22Rv1 (cell line): ENCODE measurements around the gene GLI2.

Experiments used
- H3K27ac ChIP-seq: fragments of 450-650 bp; 2 replicates; pipeline ENCODE4 v1.5.1; 2017
- ZFX ChIP-seq: fragments of 450-650 bp; IDR thresholded peaks from 2 replicates; pipeline ENCODE4 v1.6.1; 2017; ENCODE audit warnings: antibody characterized with exemption, borderline replicate concordance
- TF ChIP-seq, protein P1 (sequence below): fragments of 450-650 bp; IDR thresholded peaks from 2 replicates; pipeline ENCODE4 v1.5.1; 2017; ENCODE audit warnings: mild to moderate bottlenecking

GLI2 gene

DNA sequence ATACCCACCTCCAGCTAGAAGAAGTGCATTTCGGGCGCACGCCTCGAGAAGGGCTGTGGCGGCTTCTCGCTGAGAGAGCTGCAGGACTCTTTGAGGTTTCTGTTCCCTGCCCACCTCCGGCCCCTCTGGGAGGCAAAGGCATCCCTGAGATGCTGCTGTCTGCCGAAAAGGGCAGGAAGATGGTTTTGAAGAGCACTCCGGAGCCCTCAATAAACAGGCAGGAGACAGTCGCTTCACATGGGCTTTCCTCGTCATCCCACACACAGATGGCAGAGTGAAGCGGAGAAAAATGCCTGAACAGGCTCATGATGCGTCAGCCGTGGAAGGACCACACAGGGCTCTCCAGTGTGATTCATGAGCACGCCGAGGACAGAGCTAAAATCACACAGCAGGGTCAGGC is 25.4 kb upstream of the GLI2 start:
- TF ChIP-seq, protein P1, sequence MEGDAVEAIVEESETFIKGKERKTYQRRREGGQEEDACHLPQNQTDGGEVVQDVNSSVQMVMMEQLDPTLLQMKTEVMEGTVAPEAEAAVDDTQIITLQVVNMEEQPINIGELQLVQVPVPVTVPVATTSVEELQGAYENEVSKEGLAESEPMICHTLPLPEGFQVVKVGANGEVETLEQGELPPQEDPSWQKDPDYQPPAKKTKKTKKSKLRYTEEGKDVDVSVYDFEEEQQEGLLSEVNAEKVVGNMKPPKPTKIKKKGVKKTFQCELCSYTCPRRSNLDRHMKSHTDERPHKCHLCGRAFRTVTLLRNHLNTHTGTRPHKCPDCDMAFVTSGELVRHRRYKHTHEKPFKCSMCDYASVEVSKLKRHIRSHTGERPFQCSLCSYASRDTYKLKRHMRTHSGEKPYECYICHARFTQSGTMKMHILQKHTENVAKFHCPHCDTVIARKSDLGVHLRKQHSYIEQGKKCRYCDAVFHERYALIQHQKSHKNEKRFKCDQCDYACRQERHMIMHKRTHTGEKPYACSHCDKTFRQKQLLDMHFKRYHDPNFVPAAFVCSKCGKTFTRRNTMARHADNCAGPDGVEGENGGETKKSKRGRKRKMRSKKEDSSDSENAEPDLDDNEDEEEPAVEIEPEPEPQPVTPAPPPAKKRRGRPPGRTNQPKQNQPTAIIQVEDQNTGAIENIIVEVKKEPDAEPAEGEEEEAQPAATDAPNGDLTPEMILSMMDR: no peak
- TF ChIP-seq ZFX: no peak
- H3K27ac ChIP-seq: no peak overlapping the region

DNA sequence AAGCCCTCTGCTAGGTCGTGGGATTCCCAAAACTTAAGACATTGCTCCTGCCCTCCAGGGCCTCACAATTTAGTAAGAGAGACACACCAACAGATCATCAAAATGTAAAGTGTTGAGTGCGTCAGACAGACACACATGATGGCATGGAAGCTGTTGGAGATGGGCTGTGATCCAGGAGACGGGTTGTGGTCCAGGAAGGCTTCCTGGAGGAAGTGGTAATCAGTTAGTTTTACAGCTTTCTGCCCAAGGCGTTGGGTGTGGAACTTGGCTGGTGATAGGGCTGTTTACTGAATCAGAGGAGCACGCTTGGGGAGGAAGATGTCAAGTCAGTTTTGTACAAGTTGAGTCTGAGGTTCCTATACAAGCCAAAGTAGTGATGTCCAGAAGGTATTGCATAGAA is 24.0 kb upstream of the GLI2 start:
- TF ChIP-seq, protein P1: no peak
- TF ChIP-seq ZFX: no peak
- H3K27ac ChIP-seq: no peak overlapping the region

DNA sequence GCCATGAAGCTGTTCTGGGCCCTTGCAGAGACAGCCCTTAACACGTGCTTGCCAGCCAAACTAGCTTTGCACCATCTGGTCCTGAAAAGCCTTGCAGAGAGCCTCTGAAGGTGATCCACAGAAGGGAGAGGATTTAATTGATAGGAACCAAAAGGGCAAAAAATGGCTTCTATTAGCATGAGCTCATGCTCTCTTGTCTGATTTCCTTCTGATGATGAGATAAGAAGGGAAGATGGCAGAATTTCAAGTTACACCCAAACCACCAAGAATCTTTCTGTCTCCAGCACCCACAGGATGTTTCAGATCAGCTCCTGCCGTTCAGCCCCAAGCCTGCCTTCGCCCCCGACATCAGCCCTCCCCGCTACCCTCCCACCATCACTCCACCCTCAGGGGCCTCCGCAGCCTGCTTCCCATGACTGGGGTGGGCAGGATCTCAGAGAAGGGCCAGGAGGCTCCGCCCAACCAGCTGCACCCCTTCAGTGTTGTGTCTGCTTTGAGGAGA is 23.4 kb upstream of the GLI2 start:
- TF ChIP-seq ZFX: no peak
- TF ChIP-seq, protein P1: no peak
- no peak overlapping the region for H3K27ac ChIP-seq

DNA sequence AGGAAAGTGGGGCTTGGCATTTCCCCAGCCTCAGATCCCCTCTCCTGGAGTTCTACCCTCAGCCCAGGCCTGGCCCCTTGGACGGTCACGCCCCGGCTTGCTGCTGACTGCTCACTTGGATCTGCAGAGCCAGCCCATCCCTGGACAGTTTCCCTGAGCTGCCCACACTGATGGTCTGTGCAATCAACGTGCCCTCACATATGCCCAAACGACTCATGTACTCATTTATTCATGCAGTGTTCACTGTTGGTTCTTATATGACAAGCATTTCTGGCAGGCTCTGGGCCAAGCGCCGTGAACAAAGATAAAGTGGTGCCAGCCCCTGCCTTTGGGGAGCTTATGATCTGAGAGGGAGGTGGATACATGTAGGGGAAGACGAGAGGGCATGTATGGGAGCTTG is 20.3 kb upstream of the GLI2 start:
- TF ChIP-seq ZFX: no peak
- TF ChIP-seq, protein P1: no peak
- H3K27ac ChIP-seq: no peak overlapping the region

DNA sequence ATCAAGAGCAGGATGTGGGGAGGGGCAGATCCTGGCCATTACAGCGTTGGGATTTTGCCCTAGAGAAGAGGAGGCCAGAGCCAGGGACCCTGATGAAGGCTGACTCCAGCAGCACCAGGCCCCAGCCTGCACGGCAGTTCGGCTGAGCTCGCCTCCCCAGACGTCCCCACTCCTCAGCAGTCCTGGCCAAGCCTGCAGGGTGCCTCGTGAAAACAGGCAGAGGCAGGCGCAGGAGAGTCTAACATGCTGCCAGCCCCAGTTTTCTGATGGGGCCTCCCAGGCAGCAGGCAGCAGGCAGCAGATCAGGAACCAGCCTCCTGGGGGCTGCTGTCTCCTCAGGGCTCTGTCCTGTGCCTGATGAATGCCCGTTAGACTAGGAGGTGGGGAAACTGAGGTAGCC is 19.7 kb upstream of the GLI2 start:
- H3K27ac ChIP-seq: no peak overlapping the region
- no peak for TF ChIP-seq ZFX
- TF ChIP-seq, protein P1: no peak

DNA sequence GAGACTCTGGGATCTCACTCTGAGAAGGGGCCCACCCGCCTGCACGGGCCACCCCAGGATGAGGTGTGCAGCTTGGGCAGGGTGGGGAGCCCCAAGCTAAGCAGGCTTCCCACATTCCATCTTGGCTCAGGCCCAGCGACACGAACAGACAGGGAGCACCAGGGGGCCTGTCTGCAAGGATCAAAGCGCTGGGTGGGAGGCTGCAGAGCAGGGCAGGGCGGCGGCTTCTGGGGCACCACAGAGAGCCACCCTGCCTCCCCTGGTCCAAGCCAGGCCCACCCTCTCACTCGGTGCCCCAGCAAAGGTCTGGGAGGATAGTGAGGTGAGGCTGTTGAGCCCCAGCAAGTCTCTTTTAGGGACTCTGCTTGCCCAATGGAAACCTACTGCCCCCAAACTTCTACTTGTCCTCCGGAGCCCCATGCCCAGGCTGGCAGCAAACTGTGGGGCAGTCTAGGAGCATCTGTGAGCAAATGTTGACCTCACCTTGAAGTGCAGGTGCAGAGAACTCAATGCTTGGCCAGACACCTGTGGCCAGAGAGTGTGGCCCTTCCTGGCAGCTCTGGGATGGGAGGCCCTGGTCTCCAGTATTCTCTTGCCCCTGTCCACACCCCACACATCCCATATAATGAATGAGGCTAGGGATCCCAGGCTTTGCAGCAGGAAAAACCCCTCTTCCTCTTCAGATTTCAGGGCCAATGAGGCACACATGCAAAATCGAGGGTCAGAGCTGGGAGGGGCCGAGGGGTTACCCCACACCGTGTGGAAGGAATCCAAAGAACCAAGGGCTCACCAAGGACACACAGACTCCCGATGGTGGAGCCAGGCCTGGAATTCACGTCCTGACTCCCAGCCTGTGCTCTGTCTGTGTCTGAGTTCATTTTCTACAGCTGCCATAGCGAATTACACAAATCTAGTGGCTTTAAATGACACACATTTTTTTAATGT is 18.8 kb upstream of the GLI2 start:
- no peak for TF ChIP-seq ZFX
- TF ChIP-seq, protein P1: no peak
- H3K27ac ChIP-seq: no peak overlapping the region

DNA sequence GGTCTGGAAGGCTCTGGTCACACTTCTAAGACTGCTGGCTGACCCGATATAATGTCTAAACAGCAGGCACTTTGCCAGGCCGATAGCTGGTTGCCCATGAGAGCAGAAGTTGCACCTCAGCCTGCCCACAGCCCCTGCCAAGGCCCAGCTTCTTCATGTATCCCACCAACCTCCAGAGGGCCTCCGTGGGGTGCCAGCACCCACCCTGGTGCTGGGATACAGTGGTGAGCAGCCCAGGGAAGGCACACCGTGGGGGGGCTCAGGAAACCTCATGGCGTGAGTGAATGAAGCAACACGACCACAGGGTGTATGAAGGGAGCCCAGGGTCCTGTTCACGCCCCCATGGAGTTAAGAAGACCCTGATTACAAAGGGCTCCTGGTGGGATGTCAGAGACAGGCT is 16.2 kb upstream of the GLI2 start:
- TF ChIP-seq, protein P1: no peak
- no peak for TF ChIP-seq ZFX
- no peak overlapping the region for H3K27ac ChIP-seq
